ENCODE data around the gene MYOD1.

The MYOD1 gene

GRCh38 chr11:17736579-17736893 lies 17.2 kb downstream of the MYOD1 start:
- H3K4me3 ChIP-seq (ENCODE audit: low read length) = no peak overlapping the region
- TF ChIP-seq EZH2phosphoT487 (IDR thresholded peaks at IDR 0.05; ENCODE audit: borderline replicate concordance, low read length) (no peak), CTCF (IDR thresholded peaks at IDR 0.05; ENCODE audit: low read depth, low read length, poor library complexity, severe bottlenecking) (no peak)
- no peaks in the 10 kb centered on the region for H3K9me3 ChIP-seq (ENCODE audit: control insufficient read depth, insufficient read depth, low read length)
- H3K4me2 ChIP-seq (ENCODE audit: low read length) = no peak overlapping the region
- H3K27me3 ChIP-seq (ENCODE audit: control insufficient read depth, low read length) = peaks cover 12% of the 10 kb centered on the region
- H3K36me3 ChIP-seq (ENCODE audit: control insufficient read depth, low read length) = no peaks in the 10 kb centered on the region
- H4K20me1 ChIP-seq (ENCODE audit: control insufficient read depth, insufficient read depth, low read depth, low read length) = no peaks in the 10 kb centered on the region
- no peaks in the 10 kb centered on the region for H3F3A ChIP-seq (ENCODE audit: control insufficient read depth, insufficient read depth)
- H3K4me1 ChIP-seq (ENCODE audit: control insufficient read depth, low read length) = no peaks in the 10 kb centered on the region
- H3K79me2 ChIP-seq (ENCODE audit: control insufficient read depth, low read length) = no peaks in the 10 kb centered on the region
- H3K9me2 ChIP-seq (replicated peaks; ENCODE audit: control insufficient read depth, low read length) = no peaks in the 10 kb centered on the region
- H3K27ac ChIP-seq (ENCODE audit: low read depth, low read length) = no peak overlapping the region

GRCh38 chr11:17736930-17737817 lies 17.8 kb downstream of the MYOD1 start:
- Histone ChIP-seq H3K9me2 (replicated peaks; ENCODE audit: control insufficient read depth, low read length) (no peaks in the 10 kb centered on the region), H3F3A (ENCODE audit: control insufficient read depth, insufficient read depth) (no peaks in the 10 kb centered on the region), H3K4me3 (ENCODE audit: low read length) (no peak overlapping the region), H3K27me3 (ENCODE audit: control insufficient read depth, low read length) (peaks cover 12% of the 10 kb centered on the region), H3K4me1 (ENCODE audit: control insufficient read depth, low read length) (no peaks in the 10 kb centered on the region), H3K4me2 (ENCODE audit: low read length) (no peak overlapping the region), H3K27ac (ENCODE audit: low read depth, low read length) (no peak overlapping the region), H3K79me2 (ENCODE audit: control insufficient read depth, low read length) (no peaks in the 10 kb centered on the region), H3K9me3 (ENCODE audit: control insufficient read depth, insufficient read depth, low read length) (no peaks in the 10 kb centered on the region), H3K36me3 (ENCODE audit: control insufficient read depth, low read length) (no peaks in the 10 kb centered on the region), H4K20me1 (ENCODE audit: control insufficient read depth, insufficient read depth, low read depth, low read length) (no peaks in the 10 kb centered on the region)
- TF ChIP-seq CTCF (IDR thresholded peaks at IDR 0.05; ENCODE audit: low read depth, low read length, poor library complexity, severe bottlenecking) (no peak), EZH2phosphoT487 (IDR thresholded peaks at IDR 0.05; ENCODE audit: borderline replicate concordance, low read length) (no peak)

- Histone ChIP-seq H3K36me3 (ENCODE audit: control insufficient read depth, low read length) (no peaks in the 10 kb centered on the region), H3K4me3 (ENCODE audit: low read length) (no peak overlapping the region), H3K4me1 (ENCODE audit: control insufficient read depth, low read length) (no peaks in the 10 kb centered on the region), H3K27ac (ENCODE audit: low read depth, low read length) (no peak overlapping the region), H4K20me1 (ENCODE audit: control insufficient read depth, insufficient read depth, low read depth, low read length) (no peaks in the 10 kb centered on the region), H3K9me3 (ENCODE audit: control insufficient read depth, insufficient read depth, low read length) (no peaks in the 10 kb centered on the region), H3K9me2 (replicated peaks; ENCODE audit: control insufficient read depth, low read length) (no peaks in the 10 kb centered on the region), H3F3A (ENCODE audit: control insufficient read depth, insufficient read depth) (no peaks in the 10 kb centered on the region), H3K27me3 (ENCODE audit: control insufficient read depth, low read length) (peaks cover 12% of the 10 kb centered on the region), H3K79me2 (ENCODE audit: control insufficient read depth, low read length) (no peaks in the 10 kb centered on the region), H3K4me2 (ENCODE audit: low read length) (no peak overlapping the region)
- TF ChIP-seq EZH2phosphoT487 (IDR thresholded peaks at IDR 0.05; ENCODE audit: borderline replicate concordance, low read length) (no peak), CTCF (IDR thresholded peaks at IDR 0.05; ENCODE audit: low read depth, low read length, poor library complexity, severe bottlenecking) (no peak)
Observed at GRCh38 chr11:17738151-17738973, 19.0 kb downstream of the MYOD1 start.

All from DOHH2 (cell line).